NOMO-1 treated with dmso at 0.1 percent for 144 hours (cell line): Measurements from ENCODE around the gene TPH2.

Source experiments
- DNase-seq: peaks from one replicate; lab custom pipeline; 2025; ENCODE audit not compliant: unreplicated experiment; lab: John Stamatoyannopoulos, UW

Gene TPH2

DNA sequence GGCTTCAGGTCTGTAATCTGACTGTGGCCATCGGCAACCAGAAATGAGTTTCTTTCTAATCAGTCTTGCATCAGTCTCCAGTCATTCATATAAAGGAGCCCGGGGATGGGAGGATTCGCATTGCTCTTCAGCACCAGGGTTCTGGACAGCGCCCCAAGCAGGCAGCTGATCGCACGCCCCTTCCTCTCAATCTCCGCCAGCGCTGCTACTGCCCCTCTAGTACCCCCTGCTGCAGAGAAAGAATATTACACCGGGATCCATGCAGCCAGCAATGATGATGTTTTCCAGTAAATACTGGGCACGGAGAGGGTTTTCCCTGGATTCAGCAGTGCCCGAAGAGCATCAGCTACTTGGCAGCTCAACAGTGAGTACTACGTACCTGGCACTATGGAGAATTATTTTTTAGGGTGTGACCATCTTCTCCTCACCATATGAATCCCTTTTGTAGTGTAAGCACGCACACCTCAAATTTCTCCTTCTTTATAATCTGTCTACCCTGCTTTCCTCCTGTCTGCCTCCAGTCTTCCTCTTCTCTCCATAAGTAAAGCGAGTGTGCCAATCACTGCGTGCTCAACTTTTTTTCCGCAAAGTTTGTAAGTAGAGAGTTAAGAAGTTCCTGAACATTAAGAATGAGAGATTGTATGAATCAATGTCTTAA lies at the start of gene TPH2:
Gene TPH2 (plus strand): TSS at position 118 of the 658 bp plus-strand sequence. CDS start 142 bp downstream, at position 260.
- peak; percentile 21 for DNase-seq

DNA sequence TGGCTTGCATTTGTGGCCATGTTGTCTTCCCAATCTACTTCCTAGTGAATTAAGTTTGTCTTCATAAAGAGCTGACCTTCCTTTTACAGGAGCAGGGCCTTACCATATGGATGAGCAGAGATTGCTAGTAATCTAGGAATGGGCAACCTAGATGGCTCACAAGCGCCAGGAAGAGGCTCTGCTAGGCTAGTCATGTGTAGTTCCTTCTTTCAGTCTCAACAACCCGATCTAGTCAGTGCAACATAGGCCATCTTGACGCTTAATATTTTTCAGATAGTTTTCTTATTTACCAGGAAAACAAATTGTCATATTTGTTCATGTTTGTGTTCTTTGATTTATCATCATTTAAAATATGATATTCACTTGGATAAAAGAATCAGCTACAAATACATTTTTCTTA lies 48.2 kb upstream of the TPH2 start:
- no peak for DNase-seq

DNA sequence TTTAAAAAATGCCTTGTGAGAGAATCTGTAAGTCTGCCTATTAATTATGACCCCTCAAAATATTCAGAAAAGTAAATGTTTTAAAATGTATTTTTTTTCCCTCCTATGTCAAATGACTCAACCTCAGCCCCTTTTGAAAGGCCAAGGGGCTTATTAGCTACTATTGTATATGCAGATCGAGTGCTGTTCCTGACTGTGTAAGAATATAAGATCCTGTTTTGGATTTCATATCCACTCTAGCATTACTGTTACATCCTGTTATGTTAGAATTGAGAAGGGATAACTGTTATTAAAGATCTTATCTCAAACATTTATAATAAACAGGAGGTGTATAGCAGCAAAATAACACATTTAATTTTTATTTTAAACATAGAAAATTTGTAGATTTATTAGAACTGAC lies 46.6 kb upstream of the TPH2 start:
- DNase-seq: no peak

DNA sequence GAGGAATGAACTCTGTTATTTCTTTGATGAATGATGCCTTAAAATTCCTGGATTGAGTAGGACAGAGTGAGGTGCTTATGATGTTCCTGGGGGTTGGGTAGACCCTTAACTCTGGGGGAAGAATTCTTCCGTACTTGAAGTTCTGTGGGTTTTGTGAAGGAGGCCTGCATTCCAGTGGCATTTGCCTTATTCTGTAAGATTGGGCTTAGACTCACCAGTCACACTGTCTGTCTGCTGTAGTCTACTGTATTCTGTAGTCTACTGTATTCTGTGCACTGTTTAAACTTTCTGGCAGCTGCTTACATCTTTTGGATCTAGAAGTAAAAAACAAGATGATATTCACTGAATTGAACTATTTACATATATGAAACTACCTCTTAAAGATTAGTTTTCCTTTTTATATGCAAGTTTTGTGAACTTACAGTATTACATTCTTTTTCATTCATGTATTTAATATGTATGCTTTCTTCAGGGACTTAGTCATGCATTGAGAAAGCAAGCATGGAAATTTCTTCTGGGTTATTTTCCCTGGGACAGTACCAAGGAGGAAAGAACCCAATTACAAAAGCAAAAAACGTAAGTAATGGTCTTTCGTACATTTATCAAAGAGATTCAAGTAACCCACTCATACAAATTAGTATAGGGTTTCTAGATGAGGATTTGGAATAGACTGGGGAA lies 42.3 kb upstream of the TPH2 start:
- no peak for DNase-seq

DNA sequence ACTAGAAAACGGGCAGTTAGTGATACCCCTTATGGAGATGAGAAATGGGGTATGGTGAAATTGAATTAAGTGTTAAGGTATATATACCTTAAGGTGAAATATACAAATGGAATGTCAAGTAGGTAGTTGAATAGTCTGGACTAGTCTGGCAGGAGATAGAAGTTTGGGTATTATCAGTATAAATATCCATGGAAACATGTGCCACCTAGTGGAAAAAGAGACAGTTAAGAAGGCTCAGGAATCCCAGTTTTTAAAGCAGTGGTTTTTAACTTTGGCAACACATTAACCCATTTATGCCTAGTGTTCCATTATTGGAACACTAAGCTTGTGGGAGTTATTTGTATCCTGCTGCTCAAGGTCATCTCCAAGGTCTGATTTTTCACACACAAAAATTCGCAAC lies 38.6 kb upstream of the TPH2 start:
- no peak for DNase-seq

DNA sequence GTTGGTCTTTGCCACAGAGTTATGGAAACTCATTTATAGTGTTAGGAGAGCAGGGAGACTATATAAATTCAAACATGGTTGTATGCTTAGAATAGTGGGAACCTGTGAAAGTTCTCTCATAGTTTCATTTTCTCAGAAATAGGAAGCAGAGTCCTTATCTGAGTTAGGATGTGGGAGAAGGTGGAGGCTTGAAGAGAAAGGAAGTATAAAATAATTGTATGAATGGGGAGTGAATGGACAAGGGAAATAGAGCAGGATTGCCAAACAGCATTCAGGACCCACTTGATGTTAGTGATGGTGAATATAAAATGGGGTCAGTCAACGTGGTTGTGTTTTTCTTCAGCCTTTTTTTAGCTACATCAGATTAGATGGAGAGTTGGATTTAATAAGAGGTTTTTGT lies 34.0 kb upstream of the TPH2 start:
- DNase-seq: no peak

- DNase-seq: no peak
Measured at GRCh38 chr12:71935594-71935993, 3.1 kb upstream of the TPH2 start.

DNA sequence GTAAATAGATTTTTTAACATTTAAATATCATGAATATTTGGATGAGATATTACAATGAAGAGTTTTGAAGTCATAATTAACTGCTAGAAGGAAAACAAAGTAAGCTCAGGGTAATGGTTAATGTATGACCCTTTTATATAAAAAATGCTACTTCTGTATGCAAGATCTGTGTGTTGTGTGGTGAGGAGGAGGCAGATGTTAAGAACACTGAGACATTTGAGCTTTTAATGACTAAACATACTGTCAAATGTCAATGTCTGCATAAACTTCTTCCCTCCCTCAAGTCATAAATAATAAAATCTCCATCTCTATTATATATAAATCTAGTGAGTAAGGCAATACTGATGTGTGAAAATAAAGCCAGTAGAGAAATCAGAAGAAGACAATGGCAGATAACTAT lies 1.4 kb downstream of the TPH2 start:
- DNase-seq: no peak

GRCh38 chr12:71941174-71941573 lies 2.5 kb downstream of the TPH2 start:
- DNase-seq: no peak

GRCh38 chr12:71942259-71942658 lies 3.6 kb downstream of the TPH2 start:
- DNase-seq: no peak

- DNase-seq: no peak
Measured at GRCh38 chr12:71942703-71943102, 4.1 kb downstream of the TPH2 start.

DNA sequence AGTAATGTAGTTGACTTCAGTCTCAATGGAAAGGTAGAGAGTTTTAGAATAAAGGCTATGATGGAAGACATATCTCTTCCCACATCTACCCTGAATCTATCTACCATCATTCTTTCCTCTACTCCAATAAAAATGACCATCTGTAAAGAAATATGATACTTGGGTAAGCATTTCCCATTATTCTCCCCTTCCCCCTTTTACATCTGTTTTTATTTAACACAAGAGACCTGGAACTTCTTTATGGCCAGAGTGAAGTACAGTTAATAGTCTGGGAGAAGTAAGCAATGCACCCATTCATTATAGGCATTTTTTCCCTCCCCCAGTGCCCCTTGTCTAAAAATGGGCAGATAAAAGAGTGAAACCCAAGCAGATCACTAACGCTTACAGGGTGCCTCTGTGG lies 6.5 kb downstream of the TPH2 start:
- no peak for DNase-seq

- DNase-seq: no peak
Measured at GRCh38 chr12:71945883-71946282, 7.2 kb downstream of the TPH2 start.

- DNase-seq: no peak
Measured at GRCh38 chr12:71947645-71948105, 9.0 kb downstream of the TPH2 start.

GRCh38 chr12:71948390-71948789 lies 9.7 kb downstream of the TPH2 start:
- DNase-seq: no peak

- DNase-seq: no peak
Measured at GRCh38 chr12:71949646-71950045, 11.0 kb downstream of the TPH2 start.

DNA sequence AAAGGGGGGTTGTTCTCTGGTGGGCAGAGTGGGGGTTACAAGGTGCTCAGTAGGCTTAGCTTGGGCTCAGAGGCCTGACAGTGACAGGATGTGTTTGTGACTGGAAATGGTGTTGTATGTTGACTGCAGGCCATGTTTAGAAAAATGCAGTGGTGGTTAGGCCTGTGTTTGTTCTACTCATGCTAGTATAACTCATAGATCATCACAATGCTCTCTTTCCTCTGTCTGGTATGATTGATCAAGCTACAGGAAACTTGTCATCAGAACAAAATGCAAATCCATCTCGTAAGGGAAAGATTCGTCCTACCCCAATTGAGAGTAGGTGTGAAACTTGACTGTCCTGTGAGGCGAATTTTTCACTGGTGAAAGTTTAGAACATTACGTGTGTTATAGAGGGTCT lies 11.8 kb downstream of the TPH2 start:
- no peak for DNase-seq

- no peak for DNase-seq
Measured at GRCh38 chr12:71950819-71951218, 12.2 kb downstream of the TPH2 start.

DNA sequence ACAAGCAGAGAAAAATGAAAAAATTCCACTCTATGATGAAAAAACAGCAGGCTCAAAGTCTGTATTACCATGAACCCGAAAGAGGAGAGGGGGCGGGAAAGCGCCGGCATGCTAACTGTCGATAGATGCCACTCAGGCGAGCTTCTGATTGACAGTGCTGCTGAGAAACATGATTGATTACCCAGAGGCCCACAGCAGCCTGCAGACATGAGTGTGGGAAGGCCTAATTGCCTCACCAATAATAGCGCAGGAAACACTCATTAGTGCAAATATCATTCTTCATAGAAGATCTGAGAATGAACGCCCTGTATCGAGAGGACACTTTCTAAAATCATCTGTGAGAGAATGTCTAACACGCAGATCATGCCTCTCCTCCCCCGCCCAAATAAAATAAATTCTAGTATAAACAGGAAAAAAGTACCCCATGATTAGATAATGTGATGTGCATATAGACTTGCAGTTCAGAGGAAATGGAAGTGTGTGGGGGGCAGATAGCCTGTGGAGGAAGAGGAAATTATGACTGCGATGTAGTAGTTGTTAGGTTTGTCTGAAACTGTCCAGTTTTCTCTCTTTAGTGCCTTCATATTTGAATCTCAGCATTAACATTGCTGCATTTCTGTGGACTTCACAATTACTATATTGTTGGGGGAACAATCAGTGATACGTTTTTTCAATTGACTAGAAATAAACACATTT lies 15.6 kb downstream of the TPH2 start:
- DNase-seq: no peak

- no peak for DNase-seq
Measured at GRCh38 chr12:71954861-71955260, 16.2 kb downstream of the TPH2 start.

- no peak for DNase-seq
Measured at GRCh38 chr12:71955970-71956369, 17.3 kb downstream of the TPH2 start.

DNA sequence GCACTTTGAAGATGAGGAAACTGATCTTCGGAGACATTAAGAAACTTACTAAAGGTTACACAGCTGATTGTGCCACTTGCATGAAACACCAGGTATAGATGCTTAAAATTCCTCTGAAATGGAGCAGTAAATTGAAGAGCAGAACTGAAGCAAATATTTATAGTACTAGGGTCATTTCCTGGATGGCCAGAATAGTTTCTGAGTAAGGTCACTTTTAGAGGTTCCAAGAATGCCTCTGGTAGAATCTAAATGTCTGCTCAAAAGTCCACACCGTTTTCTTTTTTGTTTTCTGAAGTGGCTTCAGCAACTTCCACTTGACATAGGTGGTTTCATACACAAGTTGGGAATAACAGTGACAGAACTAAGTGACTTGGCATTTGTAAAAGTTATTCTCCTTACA lies 19.4 kb downstream of the TPH2 start:
- no peak for DNase-seq
